GM21619 (cell line): ENCODE data around the gene DDO.
"Not testable (repeated sequence)": the region's sequence is repeated elsewhere in the genome, so short reads cannot be mapped to it uniquely, and the experiment has no call there.

Experiments used
- ATAC-seq: cut with Tn5 transposase; IDR thresholded peaks from one replicate; pipeline ENCODE4 v1.9.1; 2021; ENCODE audit not compliant: unreplicated experiment

The DDO gene

DNA sequence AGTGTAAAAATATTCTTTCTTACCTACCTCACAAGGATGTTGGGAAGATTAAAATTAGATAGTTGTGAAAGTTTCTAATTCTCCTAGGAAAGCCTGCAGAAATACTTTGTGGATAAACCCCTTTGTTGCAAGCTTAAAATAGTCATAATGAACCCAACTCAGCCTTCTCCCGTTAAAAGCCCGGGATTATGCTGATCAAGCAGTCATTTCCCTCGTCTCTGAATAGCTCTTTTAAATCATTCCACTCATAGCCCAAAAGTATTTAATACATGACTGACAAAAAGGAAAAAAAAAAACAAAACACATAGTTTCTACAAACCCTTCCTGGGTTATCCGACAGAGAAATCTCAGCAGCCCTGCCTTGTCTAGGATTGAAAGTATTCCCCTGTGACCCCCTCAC, 46.3 kb downstream of the DDO start:
- no peak for ATAC-seq

DNA sequence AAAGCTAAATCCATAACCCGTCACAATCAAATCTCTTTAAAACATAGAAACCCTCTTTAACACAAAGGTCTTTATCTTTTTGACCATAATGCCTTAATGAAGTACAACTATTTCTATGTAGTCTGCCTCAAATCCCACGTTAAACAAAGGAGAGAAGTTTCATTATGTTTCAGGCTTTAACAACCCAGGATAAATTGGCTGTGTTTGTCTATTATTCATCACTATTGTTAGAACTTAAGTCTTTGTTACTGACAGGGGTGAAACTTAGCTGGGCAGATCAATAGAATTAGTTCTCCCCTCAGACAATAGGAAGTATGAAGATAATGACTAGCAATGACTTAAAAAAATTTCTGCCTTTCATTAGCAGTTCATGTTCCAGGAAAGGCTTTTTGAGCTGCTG, 47.1 kb downstream of the DDO start:
- no peak for ATAC-seq

DNA sequence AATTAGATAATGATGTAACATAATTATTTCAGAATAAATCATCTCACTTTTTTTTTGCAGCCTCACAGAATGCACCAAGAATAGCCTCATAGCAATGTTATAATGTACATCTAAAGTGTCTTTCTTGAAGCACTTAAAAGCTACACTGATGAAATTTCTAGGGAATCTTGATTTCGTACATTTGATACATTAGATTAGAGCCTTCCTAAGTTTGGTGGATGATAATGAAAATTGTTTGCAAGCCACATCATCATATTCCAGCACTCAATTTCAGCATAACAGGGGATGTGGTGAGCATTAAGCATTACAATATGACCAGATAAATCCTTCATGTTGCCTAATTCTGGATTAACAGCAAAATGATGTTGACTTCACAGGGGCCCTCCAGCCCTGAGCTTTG, 47.5 kb downstream of the DDO start:
- no peak for ATAC-seq

DNA sequence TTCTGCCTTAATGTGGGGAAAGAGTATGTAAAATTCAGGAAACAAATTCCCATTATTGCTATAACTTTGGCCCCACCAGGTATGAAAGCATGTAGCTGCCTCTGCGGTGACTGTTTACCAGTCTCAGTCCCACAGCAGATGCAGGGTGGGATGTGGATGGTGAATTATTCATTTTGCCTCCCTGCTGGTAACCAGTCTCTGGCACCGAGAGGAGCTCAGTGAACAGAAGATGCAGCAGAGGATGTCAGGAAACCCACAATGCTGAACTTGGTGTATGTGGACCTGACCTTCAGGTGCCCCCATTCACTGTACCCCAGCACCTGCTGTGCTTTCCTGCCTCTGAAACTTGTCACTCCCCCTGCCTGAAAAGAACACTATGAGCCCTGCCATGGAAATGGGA, 48.4 kb downstream of the DDO start:
- ATAC-seq, result no peak

DNA sequence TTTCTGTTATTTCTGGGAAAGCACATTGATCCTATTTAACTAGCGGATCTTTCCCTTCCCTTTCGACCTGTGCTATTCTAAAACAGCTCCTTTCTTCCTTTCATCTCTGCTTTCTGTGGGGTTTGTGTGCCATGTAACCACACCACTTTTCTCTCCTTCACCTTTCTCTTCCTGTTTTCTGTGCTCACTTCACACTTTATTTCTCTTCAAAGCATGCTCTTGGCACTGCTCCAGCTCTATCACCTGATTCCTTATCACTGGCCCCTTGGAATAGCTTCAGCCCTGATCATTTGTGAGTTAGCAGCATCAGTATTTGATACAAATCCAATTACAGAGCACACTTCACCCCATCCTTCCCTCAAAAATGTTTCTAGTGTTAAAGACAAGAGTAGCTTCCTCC, 49.1 kb downstream of the DDO start:
- ATAC-seq, result no peak

DNA sequence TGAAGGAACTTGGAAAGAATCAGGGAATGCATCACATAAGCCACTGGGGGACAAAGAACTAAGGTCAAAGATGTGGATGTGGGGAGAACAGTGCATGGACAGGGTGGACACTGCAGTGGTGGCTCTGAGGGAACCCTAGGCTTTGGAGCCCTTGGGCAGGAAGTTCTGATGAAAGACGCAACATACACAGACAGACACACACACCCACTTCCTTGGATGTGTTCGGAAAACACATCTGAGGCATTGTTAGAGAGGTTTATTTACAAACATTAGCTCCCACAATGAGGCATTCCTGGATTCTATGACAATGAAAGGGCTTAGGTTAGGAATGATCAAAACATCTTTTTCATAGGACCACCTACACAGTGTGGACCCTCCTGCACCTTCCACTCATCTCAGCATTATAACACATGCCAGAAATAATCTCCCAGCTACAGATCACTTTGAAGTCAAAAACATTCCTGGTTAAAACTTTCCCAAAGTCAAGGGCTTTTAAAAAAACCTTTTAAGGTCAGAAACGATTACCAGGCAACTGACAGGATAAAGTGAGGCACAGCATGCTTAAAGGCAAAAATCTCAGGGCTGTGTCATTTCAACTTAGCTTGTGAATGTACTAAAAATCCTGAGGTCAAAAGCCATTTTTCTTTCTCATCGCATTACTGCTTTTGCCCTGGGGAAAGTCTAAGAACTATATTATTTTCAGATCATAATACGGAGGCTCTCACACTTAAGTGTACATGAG, 50.8 kb downstream of the DDO start:
- ATAC-seq, result no peak

DNA sequence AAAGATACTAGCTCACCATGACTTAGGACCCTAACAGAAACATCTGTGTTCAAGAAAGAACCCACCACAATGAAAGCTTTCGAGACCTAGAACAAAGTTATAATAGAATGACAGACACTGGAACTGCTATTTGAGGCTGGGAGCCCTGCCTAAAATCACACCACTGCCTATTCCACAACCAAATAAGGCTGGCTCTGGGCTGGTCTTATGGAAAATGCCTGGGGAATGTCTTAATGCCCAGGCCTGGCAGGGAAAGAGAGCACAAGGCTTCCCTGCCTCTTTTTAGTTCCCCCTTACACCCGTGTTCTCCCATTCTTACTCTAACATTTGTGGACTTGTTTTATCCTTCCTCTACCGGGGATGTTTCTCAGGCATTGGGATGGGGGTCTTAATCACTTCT, 51.6 kb downstream of the DDO start:
- no peak for ATAC-seq

DNA sequence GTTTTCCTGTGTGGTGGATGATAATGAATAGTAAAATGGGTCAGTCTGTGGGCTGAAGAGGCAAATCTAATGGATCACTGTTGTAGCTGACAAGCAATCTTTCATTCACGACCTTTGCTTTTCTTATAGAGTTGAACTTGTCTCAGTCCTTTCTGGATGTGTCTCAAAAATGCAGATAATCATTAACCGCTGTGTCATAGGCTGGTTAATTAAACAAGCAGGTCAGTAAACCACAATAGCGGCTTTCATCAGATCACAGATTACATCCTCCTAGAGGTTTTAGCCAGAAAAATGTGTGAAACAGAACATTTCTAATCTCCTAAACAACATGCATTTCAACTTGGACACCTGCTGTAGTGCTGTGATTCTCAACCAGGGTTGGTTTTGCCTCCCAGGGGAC, 54.7 kb downstream of the DDO start:
- ATAC-seq, result no peak

DNA sequence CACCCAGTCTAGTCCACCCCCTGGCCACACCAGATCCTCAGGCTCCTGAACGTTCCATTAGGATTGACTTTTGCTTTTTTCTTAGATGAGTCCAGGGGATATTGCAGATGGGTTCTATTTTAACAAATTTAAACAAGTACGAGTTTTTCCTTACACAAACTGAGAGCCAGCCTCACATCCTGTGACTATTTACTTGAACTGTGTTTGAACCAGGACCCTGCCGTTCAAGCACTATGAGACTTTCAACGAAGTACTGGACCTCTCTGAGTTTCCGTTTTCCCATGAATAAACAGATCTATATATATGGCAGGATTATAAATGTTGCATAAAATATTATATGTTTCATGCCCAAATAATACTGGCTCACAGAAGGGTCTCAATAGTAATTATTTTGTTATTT, 55.8 kb downstream of the DDO start:
- no peak for ATAC-seq

DNA sequence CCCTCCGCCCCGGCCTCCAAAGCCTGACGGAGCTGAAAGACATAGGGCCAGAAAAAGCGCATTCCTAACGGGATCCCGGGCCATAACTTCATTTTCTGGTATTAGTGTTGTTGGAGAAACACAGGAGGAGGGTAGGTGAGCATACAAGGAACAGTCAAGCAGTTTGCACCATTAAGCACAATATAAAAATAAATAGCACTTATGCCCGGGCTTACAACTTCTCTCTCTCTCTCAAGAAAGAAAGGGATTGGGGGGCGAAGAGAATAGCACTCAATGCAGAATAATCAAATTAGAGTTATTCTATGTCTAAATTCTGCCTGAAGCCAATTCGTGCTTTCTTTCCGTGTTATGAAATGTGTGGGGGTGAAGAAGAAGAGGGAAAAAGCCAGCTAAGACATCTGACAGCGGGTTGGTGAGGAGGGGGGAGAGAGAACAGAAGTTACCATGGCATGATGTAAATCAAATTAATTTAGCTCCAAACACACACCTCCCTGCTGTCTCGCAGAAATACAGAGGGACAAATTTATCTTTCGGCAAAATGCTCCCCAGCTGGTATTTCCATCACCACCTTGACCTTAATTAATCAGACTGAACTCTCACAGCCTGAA, 56.7 kb downstream of the DDO start:
- no peak for ATAC-seq

DNA sequence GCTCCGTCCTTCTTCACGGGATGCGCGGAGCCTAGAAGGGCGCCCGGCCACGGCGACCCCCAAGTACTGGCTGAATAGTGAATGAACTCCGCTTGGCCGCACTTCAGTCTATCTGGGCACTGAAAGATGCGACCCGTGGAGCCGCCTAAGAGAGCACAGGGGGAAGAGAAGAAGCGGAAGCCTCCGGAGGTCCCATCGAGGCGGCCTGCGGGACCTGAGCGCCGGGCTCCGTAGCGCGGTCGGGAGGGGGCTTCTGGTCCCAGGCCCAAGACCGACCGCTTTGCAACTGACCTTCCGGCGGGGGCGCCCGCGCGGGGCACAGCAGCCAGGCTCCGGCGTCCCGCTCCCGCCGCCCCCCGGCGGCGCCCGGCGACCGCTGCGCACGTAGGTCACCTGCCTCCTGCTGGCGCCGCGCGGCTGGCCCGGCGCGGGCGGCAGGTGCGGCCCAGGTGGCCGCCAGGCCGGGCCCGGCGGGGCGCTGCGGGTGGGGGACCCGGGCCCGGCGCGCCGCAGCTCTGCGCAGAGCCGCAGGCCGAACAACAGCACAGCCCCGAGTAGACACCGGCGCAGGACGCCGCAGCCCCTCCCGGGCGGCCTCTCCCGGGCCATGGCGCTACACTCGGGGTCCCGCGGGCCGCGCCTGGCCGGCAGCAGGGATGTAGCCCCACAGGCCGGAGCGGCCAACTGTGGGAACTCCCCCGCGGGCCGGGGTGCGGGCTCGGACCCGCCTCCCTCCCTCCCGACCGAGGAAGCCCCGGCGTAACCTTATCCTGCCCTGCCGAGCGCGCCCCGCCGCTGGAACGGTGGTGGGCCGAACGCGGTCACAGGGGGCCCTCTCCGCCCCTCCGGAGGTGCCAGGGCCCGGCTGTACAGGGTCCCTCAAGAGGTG, 57.5 kb downstream of the DDO start, which contains the start of gene METTL24:
Gene METTL24, minus strand, starts transcription at position 686 of the 889 bp plus-strand sequence. Its CDS starts 77 bp downstream, at position 609.
- ATAC-seq, result no peak

DNA sequence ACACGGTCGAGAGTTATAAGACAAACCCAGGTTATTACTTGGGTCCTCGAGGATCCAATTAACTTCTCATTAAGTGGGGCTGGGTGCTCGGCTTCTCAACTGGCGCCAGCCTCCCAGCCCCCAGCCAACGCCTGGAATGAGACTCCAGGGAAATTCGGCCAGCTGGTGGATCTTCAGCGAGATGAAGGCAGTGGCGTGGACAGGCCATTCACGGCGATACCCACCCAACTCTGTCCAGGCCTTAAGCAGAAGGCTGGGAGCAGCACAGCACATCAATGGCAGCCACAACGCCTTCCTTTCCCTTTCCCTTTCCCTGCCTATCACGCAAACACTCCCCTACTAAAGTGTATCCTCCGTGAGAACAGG, 58.1 kb downstream of the DDO start:
- no peak for ATAC-seq

DNA sequence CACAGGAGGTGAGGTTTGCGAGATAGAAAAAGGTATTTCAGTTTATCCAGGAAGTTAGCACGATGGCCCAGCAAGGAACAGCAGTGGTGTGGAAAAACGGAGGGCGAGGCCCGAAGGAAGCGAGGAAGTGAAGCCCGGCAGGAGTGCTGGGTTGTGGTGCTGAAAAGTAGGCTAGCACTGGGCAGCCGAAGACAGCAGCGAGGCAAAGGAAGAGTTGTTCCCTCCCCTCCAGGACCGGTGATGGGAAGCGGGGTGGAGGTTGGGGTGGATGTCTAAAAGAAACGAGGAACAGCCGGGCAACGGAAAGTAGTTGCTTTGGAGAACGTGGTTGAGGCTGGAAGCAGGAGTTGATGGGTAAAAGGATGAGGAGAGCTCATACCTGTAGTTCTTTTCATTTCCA, 58.6 kb downstream of the DDO start:
- no peak for ATAC-seq

DNA sequence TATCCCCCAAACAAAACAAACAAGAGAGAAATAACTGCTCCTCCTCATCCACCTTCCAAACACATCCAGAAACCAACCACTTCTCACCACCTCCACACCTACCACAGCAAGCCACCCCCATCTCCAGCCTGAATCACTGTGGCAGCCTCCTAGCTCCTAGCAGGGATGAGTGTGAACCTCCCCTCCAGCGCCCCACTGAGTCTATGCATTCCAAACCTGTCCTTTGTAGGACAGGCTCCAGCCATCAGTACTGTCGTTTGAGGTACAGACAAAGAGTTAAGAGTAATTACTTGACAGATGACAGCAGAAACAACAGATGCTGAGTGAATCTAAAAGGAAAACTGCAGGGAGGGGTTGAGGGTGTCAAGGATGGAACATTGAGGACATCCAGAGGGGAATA, 59.6 kb downstream of the DDO start:
- ATAC-seq, result no peak

DNA sequence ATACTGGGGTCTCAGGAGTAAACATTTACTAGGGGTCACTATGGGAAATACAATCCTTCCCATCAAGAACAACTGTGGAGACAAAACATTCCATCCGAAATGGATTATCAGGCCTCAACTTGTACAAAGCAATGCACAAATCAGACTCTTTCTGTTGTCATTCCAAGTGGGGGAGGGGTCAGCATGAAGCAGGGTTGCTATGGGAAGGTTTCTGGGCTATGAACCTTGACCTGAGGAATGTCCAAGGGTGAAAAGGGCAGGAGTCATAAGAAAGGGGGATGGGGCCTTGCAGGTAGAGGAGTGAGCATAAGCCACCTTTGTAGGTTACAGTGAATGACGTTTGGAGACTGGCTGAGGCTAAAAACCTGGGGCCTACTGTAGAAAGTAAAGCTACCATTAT, 60.4 kb downstream of the DDO start:
- no peak for ATAC-seq

DNA sequence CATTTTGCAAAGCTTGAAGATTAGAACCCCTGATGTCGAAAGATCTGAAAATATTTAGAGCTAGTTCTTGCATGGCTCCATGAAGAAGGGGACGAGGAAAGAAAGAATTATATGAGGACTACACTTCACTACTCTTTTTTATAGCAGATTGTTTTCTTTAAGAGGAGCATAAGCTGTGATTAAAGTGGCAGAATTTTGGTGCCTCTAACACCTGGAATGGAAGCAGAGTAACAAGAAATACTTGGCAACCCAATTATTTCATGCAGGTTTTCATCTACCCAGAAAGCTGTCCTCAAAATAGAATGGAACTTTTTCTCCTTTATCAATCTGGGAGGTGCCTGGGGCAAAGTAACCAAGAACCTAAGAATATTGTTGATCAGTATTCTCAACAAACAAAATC, 61.2 kb downstream of the DDO start:
- no peak for ATAC-seq

DNA sequence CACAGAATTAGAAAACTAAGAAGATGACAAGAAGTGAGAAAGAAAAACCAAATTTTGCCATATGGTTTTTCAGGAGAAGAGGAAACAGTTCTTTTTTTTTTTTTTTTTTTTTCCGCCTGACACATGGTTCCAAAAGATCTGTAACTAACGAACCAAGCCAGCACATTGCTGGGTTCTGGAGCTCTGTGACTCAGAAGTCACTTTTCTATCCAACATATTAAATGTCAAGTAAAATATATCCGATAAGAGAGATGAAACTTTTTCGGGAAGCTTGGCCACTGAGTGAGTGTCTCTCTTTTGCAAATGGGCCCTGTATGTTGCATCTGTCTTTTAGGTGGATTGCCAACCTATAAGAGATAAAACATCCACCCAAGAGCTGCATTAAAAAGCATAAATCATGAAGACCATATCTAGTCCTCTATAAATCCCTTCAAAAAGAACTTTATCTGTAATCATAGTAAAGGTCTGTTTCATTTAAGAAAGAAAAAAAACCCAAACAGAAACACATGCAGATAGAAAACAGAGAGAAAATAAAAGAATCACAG, 61.8 kb downstream of the DDO start:
- no peak for ATAC-seq

DNA sequence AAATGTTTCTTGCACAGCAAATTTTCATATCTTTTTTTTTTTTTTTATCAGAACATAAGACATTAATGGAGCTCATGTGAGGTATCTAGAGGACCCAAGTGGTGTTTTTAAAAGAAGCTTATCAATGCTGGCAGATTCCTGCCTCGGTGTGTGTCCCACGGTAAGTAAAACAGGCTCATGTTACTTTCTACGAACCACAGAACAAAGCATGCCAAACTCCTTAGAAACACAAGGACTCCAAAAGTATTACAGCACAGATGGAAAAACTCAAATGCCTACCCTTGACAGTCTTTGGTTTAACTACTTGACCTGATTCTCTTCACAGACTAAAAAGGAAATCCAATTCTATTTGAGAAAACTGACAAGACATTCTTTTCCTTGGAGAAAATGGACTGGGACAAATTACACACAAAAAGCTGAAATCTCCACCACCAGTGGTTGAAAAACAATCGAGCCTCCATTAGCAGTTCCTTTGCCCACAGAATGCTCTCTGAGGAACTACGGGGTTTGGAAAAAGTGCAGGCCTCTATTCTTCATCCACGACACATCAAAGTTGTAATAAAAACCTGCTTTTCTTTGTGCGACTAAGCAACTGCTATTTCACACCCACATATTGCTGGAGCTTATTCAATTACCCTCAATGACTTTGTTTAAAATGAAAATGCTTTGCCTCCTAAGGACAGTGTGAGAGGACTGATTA, 62.7 kb downstream of the DDO start:
- ATAC-seq, result no peak

DNA sequence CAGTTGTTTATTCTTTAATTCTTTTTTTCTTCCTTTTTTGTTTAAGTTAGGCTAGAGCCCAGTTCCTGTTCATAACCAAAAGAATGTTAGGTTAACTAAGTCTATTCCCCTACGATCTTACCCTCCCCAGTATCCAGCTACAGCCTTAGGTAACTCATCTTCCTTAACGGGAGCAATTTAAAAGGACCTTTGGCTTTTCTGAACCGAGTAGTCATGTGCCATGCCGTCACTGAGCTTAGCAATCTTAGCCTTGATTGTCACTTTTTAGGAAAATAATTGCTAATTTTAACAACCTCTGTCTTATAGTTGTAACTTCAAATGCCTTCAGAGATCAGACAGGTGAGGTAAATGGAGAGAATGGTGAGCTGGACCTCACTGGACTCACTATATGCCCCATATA, 63.4 kb downstream of the DDO start:
- ATAC-seq, result no peak

DNA sequence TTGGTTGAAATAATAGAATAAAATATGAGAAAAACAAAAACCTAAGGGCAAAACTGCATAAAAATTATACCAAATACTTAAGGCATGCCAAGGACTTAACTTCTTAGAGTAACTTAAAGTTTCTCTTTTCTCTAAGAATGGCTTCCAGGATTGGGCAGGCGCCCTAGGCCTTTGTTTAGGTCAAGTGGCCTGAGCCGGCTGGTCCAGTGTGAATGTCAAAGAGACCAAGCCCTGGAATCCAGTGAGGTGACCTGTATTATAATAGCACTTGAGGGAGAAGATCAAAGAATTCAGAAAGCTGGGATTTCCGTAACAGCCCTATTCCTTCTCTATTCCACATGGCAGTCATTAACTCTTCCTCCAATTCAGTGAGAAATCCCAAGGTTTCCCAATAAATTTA, 63.8 kb downstream of the DDO start:
- ATAC-seq, result no peak

DNA sequence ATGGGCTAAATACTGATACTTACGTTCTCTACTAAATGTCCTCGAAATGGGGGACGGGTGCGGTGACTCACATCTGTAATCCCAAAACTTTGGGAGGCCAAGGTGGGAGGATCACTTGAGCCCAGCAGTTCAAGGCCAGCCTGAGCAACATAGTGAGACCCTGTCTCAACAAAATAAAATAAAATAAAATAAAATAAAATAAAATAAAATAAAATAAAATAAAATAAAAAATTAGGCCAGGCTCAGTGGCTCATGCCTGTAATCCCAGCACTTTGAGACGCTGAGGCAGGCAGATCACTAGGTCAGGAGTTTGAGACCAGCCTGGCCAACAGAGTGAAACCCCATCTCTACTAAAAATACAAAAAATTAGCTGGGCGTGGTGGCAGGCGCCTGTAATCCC, 64.8 kb downstream of the DDO start:
- not testable (repeated sequence) for ATAC-seq
